Activated CD8-positive, alpha-beta T cell treated with anti-CD3 and anti-CD28 coated beads for 36 hours (primary cell): ENCODE measurements around the gene NEURL4. TPM values are rescaled to one million over a fixed set of nuclear protein-coding genes. Genes with fewer than 3 reads are reported as not detected.

Experiments
- ATAC-seq: fragments of 200-7000 bp; cut with Tn5 transposase; one replicate; pipeline ENCODE4 v1.10.0; 2021; ENCODE audit warnings: mild to moderate bottlenecking, moderate library complexity
- CTCF ChIA-PET: fragments of 350-600 bp; sonication (Branson Sonifier 250); formaldehyde crosslinking; loops from one replicate; lab custom pipeline; 2021; ENCODE audit warnings: antibody characterized with exemption; lab: Charles Lee
- POLR2A ChIA-PET: fragments of 350-600 bp; sonication (Branson Sonifier 250); formaldehyde crosslinking; loops from one replicate; lab custom pipeline; 2021; ENCODE audit warnings: antibody characterized with exemption; lab: Charles Lee
- DNase-seq: peaks from one replicate; pipeline ENCODE4 v3.0.0-alpha.2; 2020
- H3K27ac Mint-ChIP-seq: one replicate; pipeline ENCODE4 v1.8.0; 2021; ENCODE audit warnings: mild to moderate bottlenecking, mixed read lengths
- H3K27me3 Mint-ChIP-seq: one replicate; pipeline ENCODE4 v1.8.0; 2021; ENCODE audit warnings: mixed read lengths
- H3K36me3 Mint-ChIP-seq: one replicate; pipeline ENCODE4 v1.8.0; 2021; ENCODE audit warnings: low read depth, mixed read lengths
- H3K4me1 Mint-ChIP-seq: one replicate; pipeline ENCODE4 v1.8.0; 2021; ENCODE audit warnings: low read depth, mixed read lengths
- H3K4me3 Mint-ChIP-seq: one replicate; pipeline ENCODE4 v1.8.0; 2021; ENCODE audit warnings: mild to moderate bottlenecking, moderate library complexity, mixed read lengths
- H3K9me3 Mint-ChIP-seq: one replicate; pipeline ENCODE4 v1.8.0; 2021; ENCODE audit warnings: mixed read lengths
- intact Hi-C: fragments of 100-400 bp; cut with micrococcal nuclease; formaldehyde crosslinking; loops from one replicate; pipeline ENCODE4 v1.10.0; 2022
- total RNA-seq, 2 experiments: library from RNA; stranded (reverse); gene quantifications; one replicate each; pipeline ENCODE4 v1.2.3, GENCODE V29; 2021
- TF ChIP-seq, protein P1 (sequence below): fragments of 200-600 bp; IDR thresholded peaks from one replicate; pipeline ENCODE4 v1.8.0; 2022; ENCODE audit warnings: antibody characterized with exemption, mild to moderate bottlenecking

Gene NEURL4
- total RNA-seq, 2 experiments from 2014 or later: 36.2 to 40.4 TPM

DNA sequence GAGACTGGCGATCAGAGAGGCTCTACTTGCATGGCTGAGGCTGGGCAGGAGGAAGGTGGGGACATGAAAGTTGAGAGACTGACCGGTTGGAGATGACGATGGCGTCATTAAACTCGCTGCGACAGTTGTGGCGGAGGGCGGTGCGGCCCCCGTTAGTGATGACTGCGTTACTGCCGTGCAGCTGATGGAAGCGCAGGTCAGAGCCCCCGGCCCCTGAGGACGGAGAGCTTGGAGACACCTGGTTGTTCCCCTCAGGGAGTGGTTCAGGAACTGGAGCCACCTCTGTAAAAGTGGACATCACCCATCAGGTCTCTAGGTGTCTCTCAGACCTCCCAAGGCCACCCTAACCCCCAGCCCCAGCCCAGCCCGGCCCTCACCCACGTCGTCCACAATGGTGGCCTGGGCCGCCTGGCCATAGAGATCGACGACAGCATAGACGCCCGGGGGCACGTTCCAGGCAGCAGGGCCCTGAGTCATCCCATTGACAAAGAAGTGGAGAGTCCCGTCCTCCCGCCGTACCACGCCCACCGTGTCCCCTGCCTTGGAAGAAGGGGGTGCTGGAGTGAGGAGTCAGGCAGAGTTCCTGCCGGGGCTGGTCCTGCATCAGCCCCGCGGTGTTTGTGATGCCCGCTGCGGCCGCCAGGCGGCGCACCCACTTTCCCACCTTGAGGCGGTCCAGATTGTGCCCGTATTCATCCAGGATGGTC lies 5.3 kb downstream of the NEURL4 start:
- CTCF ChIA-PET: interaction anchor here (0.7 to 6.5 kb wide), 6 partner anchors 13 to 32 kb away, joined by 3 to 60 read pairs (median 10); partner anchors contain the start of genes ACAP1 and TMEM95
- Mint-ChIP-seq H3K36me3 (peaks cover 26% of the 10 kb centered on the region), H3K4me3 (no peak overlapping the region), H3K27me3 (no peaks in the 10 kb centered on the region), H3K27ac (no peak overlapping the region), H3K4me1 (peaks cover 29% of the 10 kb centered on the region), H3K9me3 (no peaks in the 10 kb centered on the region)
- intact Hi-C loops: no loop called here
- TF ChIP-seq, protein P1, sequence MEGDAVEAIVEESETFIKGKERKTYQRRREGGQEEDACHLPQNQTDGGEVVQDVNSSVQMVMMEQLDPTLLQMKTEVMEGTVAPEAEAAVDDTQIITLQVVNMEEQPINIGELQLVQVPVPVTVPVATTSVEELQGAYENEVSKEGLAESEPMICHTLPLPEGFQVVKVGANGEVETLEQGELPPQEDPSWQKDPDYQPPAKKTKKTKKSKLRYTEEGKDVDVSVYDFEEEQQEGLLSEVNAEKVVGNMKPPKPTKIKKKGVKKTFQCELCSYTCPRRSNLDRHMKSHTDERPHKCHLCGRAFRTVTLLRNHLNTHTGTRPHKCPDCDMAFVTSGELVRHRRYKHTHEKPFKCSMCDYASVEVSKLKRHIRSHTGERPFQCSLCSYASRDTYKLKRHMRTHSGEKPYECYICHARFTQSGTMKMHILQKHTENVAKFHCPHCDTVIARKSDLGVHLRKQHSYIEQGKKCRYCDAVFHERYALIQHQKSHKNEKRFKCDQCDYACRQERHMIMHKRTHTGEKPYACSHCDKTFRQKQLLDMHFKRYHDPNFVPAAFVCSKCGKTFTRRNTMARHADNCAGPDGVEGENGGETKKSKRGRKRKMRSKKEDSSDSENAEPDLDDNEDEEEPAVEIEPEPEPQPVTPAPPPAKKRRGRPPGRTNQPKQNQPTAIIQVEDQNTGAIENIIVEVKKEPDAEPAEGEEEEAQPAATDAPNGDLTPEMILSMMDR: peak; percentile 86
- POLR2A ChIA-PET: interaction anchor here (2.9 to 10.5 kb wide), 2 partner anchors 12 to 19 kb away, joined by 10 to 150 read pairs; partner anchors contain the start of gene GPS2
- DNase-seq (peak; percentile 78), ATAC-seq (peak; percentile 62)

DNA sequence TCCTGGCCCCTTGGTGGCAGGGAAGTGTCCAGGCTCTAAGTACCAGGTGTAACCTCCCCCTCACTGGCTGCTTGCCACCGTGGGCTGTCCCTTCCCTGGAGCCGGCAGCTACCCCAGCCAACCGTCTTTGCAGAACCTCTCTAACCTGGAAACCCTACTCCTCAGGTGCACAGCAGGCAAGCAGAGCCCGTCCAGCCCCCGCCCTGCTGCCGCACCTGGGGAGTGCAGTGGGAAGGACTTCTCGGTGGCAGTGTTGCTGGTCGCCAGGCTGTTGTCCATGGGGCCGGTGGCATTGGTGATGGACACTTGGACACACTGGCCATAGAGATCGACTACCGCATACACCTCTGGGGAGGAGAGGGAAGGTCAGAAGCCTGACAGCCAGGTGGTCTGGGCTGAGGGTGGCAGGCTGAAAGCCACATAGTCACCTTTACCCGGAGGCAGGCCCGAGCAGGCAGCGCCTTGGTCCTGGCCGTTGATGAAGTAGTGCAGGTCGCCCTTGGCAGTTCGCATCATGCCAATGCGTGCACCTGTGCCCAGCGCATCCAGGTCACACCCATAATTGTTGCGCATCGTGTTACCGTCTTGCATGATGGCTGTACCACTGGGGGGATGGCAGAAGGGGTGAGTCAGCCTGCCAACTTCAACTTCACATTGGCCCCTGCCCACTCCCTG lies 6.5 kb downstream of the NEURL4 start:
- no peaks in the 10 kb centered on the region for H3K27me3 Mint-ChIP-seq
- intact Hi-C loops: no loop called here
- H3K9me3 Mint-ChIP-seq: no peaks in the 10 kb centered on the region
- H3K4me1 Mint-ChIP-seq: peaks cover 19% of the 10 kb centered on the region
- ATAC-seq (no peak), DNase-seq (no peak)
- no peak overlapping the region for H3K27ac Mint-ChIP-seq
- CTCF ChIA-PET: interaction anchor here (0.5 to 6.5 kb wide), 8 partner anchors 12 to 262 kb away, joined by 3 to 60 read pairs (median 6); partner anchors contain the start of gene ACAP1
- H3K36me3 Mint-ChIP-seq: peaks cover 25% of the 10 kb centered on the region
- POLR2A ChIA-PET: interaction anchor here (1.0 to 10.5 kb wide), 2 partner anchors 11 to 16 kb away, joined by 3 to 150 read pairs; partner anchors contain the start of gene GPS2
- TF ChIP-seq, protein P1: no peak
- no peak overlapping the region for H3K4me3 Mint-ChIP-seq

DNA sequence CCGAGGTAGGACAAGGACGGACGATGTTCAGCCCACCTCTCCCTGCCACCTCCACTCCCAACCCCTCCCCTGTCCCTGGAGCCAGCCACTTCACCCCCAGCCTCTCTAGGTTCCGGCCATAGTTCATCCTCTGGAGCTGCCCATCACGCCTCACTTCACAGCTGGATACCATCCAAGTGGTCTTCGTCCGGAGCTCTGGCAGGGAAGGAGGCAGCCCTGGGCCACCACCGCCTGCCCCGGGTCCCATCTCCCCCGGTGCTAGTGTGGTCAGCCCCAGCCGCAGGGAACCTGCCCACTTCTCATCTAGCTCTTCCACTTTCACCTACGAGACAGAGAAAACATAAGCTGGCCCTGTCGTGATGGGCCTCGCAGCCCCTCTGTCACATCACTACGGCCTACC lies 7.7 kb downstream of the NEURL4 start:
- POLR2A ChIA-PET: interaction anchor here (10.5 kb wide), 1 partner anchor 9 kb away, joined by 150 read pairs; the partner anchor contains the start of gene GPS2
- no peaks in the 10 kb centered on the region for H3K27me3 Mint-ChIP-seq
- H3K27ac Mint-ChIP-seq: no peak overlapping the region
- TF ChIP-seq, protein P1: no peak
- no peaks in the 10 kb centered on the region for H3K9me3 Mint-ChIP-seq
- CTCF ChIA-PET: interaction anchor here (1.6 to 6.5 kb wide), 4 partner anchors 15 to 239 kb away, joined by 5 to 60 read pairs (median 7); partner anchors contain the start of gene ACAP1
- intact Hi-C loops: no loop called here
- H3K4me3 Mint-ChIP-seq: no peak overlapping the region
- ATAC-seq: no peak
- DNase-seq: no peak
- H3K36me3 Mint-ChIP-seq: peaks cover 29% of the 10 kb centered on the region
- peaks cover 9% of the 10 kb centered on the region for H3K4me1 Mint-ChIP-seq

DNA sequence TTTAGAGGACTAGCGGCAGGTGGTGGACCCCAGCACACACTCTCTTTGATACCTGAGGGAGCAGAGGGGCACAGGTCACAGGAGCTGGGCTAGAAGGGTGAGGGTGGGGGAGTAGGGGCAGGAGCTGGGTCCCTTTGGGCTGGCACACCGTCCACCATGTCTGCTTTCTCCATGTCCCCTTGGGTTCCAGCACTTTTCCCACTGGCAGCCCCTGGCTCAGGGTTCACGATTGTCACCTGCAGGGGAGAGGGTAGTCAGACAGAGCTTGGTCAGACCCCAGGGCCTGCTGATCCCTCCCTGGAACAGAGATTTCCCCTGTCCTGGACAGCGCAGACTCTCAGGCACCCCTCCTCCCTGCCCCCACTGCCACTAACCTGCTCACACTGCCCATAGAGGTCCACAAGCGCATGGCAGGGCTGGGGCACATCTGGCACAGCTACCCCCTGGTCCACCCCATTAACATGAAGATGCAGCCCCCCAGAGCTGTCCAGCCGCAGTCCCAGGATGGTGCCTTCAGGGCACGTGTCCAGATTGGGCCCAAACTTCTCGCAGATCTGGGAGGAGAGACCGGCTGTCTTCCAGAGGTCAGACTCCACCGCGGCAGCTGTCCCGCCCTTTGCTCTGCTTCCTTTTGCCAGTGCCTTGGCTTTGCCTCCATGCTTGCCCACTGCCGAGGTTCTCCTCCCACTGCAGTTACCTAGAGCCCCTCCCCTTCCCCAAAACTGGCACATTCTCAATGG lies 10.8 kb downstream of the NEURL4 start:
- no peak overlapping the region for H3K27ac Mint-ChIP-seq
- TF ChIP-seq, protein P1: no peak
- no peak for ATAC-seq
- no peaks in the 10 kb centered on the region for H3K27me3 Mint-ChIP-seq
- H3K9me3 Mint-ChIP-seq: no peaks in the 10 kb centered on the region
- ChIA-PET POLR2A (interaction anchor here (1.1 to 2.0 kb wide), 4 partner anchors 9 to 19 kb away, joined by 3 to 9 read pairs (median 6); partner anchors contain the start of gene NEURL4), CTCF (interaction anchor here (1.0 kb wide), 1 partner anchor 9 kb away, joined by 4 read pairs; no protein-coding TSS in a partner anchor)
- H3K4me3 Mint-ChIP-seq: no peak overlapping the region
- H3K4me1 Mint-ChIP-seq: peaks cover 15% of the 10 kb centered on the region
- peaks cover 29% of the 10 kb centered on the region for H3K36me3 Mint-ChIP-seq
- intact Hi-C loops: no loop called here
- DNase-seq: no peak
